GM18499 (cell line): ENCODE data around the gene MAB21L1.

Experiments used
- ATAC-seq: cut with Tn5 transposase; IDR thresholded peaks from one replicate; pipeline ENCODE4 v1.9.1; 2021; ENCODE audit warnings: moderate number of reproducible peaks; ENCODE audit not compliant: insufficient read depth, unreplicated experiment

The MAB21L1 gene

DNA sequence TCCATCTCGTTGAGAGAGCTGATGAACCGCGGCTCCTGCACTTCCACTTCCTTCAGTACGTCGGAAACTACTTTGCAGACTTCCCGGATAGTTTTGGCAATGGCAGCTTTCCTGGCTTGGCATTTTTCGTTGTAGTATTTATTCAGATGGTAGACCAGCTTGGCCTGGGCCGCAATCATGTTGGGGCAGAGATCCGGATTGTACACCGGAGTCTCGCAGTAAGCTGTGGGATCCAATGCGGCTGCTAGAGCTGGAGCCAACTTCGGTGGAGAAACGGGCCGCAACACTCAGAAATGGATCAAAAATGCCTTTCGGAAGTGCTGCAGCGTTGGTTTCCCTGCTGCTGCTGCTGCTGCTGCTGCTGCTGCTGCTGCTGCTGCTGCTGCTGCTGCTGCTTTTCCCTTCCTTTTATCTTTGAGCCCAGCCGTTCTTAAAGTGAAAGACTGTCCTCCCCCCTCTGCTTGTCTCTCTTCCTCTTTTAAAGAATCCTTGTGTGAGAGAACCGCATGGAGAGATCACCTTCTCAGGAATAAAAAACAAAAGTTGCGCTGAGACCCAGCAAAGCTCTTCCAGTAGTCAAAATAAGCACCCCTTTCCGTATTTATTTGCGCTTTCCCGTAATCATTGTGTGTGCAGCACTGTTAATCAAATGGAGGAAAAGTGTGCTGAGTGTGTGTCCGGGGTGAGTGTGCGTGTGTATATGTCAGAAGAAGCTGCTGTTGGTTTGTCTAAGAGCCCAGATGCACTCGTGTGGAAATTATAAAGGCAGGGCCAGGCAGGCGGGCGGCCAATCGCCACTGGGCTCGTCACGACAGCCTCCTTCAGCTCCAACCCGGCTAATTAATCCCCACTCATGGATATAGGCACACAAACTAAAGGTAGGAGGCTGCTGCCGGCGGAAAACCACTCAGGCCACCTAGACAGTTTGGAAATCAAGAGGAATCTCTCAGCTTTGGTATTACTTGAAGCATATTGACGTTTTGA is at the start of gene MAB21L1:
Gene MAB21L1 (minus strand): TSS at position 730 of the 984 bp plus-strand sequence. CDS start 551 bp downstream, at position 179.
- no peak for ATAC-seq

DNA sequence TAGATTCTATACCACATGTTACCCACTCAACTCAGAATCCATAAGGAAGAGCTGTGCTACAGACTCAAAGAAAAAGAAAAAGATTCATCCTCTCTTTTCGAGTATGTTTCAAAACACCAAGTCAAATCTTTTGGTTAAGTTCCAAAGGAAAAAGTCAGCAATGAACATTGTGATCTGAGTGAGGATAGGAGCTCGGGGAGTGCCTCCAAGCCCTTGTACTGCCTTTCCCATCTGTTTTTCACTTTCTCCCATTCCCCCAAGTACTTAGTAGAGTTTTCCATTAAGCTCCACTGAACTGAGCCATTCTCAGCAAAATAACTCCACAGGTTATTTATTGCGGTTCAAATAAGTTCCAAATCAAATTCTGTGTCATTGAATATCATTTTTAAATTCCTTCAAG is 47.7 kb upstream of the MAB21L1 start:
- ATAC-seq: no peak

GRCh38 chr13:35518337-35518946 is 42.0 kb upstream of the MAB21L1 start:
- no peak for ATAC-seq

DNA sequence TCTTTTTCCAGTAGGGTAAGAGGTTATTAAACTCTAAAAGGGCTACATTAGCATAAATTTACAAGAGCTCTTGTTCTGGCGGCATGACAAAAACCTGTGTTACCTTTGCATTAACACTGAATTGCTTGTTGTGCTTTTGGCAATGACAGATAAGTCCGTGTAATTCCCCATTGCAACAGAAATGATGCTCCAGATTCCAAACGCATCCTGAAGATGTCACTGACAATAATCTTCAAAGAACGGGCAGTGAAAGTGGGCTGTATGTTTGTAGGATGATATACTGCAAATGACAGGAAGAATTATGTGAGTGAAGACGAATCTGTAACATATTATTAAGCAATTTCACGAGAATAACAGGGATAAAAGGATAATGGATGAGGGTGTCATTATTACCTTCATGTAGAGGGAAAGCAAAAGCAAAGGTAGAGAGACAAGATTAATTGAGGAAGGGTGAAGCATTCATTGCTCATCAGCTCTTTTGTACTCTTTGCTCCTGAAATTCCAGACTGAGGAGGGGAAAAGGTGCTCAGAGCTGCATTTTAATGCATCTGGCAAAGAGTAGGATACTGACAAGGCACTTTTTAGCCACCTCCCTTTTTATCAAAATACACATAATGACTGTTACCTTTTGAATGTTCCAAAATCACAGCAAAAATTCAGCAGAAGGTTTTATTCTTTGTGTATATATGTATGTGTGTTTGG is 38.5 kb upstream of the MAB21L1 start:
- ATAC-seq: no peak

GRCh38 chr13:35514061-35514477 is 37.6 kb upstream of the MAB21L1 start:
- no peak for ATAC-seq

- no peak for ATAC-seq
These were observed 35.9 kb upstream of the MAB21L1 start for GRCh38 chr13:35512271-35512920.

DNA sequence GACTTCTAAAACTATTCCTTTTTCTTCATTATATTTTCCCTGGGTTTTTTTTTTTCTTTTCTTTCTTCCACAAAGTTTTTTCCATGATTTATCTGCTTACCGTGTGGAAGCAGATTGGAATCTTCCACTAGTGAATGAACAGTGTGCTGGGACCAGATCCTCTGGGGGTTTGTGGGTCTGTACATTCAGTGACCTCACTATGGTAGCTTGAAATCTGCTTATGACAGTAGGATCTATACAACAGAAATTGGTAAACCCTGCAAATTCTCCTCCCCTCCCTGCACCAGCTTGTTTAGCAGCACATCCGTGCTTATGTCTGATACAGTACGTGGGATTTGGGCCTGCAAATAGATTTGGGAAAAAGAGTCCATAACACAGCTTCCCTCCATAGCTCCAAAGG is 26.0 kb upstream of the MAB21L1 start:
- ATAC-seq: no peak

GRCh38 chr13:35501661-35502235 is 25.3 kb upstream of the MAB21L1 start:
- no peak for ATAC-seq

DNA sequence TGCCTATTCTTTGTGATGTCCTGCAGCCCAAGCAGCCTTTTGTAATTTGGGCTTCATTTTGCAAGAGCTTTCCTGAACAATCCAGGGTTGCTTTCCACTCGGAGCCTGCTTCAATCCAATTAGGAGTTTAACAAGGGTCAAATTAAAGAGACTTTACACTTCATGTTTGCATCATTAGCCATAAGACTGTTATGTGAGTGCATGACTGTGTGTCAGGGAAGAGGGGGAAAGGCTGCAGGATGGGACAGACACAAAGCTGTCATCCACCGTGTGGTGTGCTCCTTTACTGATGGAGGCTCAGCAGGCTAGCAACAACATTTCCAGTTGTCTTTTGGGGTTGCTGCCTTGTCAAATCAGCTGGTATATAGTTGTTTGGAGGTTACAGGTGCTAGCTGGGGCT is 23.7 kb upstream of the MAB21L1 start:
- no peak for ATAC-seq

GRCh38 chr13:35499676-35500075 is 23.2 kb upstream of the MAB21L1 start:
- no peak for ATAC-seq

- no peak for ATAC-seq
These were observed 22.7 kb upstream of the MAB21L1 start for GRCh38 chr13:35499196-35499662.

DNA sequence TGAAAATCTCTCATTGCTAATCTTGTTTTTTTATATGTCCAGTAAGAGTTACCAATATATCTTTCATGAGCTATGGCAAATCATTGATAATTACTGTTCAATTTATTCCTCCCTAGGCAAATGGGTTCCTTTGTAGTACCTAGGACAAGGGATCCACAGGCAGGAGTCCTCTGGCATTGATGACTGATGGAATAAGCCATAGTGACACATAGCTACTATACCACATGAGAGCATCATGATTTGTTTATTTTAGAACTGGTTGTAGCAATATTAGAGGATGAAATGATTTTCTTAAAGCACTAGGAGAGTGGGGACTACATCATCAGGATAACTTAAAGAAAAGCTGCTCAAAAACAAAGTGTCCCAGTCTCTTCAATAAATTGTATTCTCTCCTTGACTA is 21.7 kb upstream of the MAB21L1 start:
- no peak for ATAC-seq

DNA sequence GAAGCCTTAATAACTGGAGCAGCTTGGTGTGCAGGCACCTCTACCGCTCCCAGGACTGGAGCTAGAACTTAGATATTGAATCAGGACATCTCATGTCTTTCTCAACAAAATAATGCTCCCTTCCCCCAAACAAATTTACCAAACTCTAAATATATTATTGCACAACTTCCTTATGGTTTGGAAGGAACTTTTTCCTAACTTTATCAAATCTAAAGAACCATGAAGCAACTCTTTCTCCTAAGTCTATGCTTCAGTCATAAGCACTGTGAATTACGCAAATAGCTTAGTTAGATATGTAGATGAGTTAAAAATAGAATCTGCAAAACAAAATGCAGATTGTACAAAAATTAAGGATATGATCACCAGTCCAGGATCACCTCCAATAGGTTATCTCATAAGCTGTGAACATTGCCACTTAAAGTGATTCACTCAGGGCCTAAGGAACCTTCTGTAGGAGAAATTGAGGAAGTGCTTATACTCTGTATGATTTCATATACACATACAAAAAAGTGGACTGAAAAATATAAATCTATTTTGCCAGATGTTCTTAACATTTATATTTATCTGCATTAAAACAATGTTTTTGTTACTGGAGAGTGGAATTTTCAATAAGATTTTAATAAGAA is 20.4 kb upstream of the MAB21L1 start:
- no peak for ATAC-seq

DNA sequence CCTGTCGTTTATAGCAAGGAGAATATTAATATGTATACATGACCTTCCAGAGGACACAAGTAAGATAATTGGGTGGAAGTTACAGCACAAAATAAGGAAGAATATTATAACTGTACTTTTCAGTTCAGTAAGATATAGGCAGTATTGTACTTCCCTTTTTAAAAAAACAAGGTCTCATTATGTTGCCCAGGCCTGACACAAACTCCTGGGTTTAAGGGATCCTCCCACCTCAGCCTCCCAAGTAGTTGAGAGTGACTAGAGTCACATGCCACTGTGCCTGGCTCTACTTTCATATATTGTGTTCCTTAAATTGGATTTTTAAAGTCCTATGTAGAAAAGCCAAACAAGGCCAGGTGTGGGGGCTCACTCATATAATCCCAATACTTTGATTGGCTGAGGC is 19.5 kb upstream of the MAB21L1 start:
- ATAC-seq: no peak

GRCh38 chr13:35489050-35489449 is 12.6 kb upstream of the MAB21L1 start:
- ATAC-seq: no peak

- no peak for ATAC-seq
These were observed 8.9 kb upstream of the MAB21L1 start for GRCh38 chr13:35485424-35485823.

DNA sequence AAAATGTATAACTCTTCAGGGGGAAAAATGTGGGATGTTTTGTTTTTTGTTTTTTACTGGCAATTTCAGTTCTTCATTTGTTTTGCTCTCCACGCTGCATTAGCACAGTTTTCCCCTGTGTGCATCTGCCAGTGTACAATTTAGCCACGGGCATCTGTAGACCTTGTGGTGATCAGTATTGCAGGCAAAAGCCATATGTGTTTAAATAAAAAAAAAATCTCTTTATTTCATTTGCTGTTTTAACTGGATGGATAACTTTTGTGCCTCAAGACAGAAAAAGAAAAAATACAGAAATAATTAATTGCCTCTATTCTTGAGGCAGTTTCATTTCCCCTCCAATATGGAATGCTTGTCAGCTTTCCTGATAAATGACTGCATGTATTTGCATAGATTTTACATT is 7.9 kb upstream of the MAB21L1 start:
- ATAC-seq: no peak

DNA sequence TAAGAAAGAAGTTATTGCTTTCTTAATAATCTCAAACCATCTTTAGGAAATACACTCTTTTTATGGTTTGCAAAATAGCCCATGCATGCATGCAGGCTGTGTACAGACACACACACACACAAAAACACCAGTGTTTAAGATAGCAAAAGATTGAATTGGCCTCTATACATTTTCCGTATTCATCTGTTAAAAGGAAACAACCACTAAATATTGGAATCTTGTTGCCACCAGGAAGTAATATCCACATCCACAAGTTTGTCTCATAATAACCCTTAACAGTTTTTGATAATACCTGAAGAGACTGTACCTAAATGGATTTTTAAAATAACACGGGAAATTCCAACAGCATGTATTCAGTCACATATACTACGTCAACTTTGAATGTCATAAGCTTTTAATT is 7.3 kb upstream of the MAB21L1 start:
- ATAC-seq: no peak

DNA sequence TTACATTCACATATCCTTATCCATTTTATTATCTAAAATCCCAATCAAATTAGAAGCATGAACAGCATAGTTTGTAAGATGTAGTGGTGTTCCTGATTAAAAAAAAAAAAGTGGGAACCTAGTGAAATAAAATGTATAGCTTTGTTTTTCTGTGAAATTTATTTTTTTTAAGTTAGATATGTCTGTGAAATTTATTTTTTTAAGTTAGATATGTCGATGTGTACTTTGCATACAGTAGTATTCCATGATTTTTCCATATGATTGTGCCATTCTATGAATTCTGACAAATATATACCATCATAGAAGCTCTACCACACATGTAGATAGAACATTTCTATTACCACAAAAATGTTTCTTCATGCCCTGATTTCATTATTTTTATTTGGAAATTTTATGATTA is 6.0 kb upstream of the MAB21L1 start:
- ATAC-seq: no peak

DNA sequence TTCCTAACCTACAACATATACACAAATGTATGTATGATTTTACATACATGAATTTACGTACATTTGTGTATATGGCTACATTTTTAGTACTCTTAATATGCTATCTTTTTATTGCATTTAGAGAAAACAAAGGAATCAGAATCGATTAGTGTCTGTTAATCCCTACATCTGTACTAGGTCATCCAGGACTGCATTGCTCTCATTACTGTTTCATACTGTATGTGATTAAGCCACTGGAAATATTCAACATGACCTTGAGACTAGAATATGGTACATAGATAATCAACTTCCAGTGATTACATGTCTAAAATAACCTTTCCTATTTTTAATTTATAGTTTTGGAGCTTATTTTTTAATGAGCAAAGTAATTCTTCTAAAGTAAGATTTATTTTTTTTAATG is 5.3 kb upstream of the MAB21L1 start:
- ATAC-seq: no peak
